Measurements from ENCODE around the gene EMILIN1.
A peak's percentile ranks its signal among the peaks of the same experiment; 100 is the strongest.

EMILIN1 gene

DNA sequence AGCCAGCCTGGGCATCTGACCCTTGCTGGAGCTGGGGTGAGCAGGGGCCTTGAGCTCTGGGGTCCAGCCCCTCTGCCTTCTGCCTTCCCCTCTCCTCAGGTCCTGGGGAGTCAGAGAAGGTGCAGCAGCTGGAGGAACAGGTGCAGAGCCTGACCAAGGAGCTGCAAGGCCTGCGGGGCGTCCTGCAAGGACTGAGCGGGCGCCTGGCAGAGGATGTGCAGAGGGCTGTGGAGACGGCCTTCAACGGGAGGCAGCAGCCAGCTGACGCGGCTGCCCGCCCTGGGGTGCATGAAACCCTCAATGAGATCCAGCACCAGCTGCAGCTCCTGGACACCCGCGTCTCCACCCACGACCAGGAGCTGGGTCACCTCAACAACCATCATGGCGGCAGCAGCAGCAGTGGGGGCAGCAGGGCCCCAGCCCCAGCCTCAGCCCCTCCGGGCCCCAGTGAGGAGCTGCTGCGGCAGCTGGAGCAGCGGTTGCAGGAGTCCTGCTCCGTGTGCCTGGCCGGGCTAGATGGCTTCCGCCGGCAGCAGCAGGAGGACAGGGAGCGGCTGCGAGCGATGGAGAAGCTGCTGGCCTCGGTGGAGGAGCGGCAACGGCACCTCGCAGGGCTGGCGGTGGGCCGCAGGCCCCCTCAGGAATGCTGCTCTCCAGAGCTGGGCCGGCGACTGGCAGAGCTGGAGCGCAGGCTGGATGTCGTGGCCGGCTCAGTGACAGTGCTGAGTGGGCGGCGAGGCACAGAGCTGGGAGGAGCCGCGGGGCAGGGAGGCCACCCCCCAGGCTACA lies 3.8 kb downstream of the EMILIN1 start:
- DNase-seq: no peak

DNA sequence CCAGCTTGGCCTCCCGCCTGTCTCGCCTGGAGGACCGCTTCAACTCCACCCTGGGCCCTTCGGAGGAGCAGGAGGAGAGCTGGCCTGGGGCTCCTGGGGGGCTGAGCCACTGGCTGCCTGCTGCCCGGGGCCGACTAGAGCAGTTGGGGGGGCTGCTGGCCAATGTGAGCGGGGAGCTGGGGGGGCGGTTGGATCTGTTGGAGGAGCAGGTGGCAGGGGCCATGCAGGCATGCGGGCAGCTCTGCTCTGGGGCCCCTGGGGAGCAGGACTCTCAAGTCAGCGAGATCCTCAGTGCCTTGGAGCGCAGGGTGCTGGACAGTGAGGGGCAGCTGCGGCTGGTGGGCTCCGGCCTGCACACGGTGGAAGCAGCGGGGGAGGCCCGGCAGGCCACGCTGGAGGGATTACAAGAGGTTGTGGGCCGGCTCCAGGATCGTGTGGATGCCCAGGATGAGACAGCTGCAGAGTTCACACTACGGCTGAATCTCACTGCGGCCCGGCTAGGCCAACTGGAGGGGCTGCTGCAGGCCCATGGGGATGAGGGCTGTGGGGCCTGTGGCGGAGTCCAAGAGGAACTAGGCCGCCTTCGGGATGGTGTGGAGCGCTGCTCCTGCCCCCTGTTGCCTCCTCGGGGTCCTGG lies 4.5 kb downstream of the EMILIN1 start:
- DNase-seq: no peak

DNA sequence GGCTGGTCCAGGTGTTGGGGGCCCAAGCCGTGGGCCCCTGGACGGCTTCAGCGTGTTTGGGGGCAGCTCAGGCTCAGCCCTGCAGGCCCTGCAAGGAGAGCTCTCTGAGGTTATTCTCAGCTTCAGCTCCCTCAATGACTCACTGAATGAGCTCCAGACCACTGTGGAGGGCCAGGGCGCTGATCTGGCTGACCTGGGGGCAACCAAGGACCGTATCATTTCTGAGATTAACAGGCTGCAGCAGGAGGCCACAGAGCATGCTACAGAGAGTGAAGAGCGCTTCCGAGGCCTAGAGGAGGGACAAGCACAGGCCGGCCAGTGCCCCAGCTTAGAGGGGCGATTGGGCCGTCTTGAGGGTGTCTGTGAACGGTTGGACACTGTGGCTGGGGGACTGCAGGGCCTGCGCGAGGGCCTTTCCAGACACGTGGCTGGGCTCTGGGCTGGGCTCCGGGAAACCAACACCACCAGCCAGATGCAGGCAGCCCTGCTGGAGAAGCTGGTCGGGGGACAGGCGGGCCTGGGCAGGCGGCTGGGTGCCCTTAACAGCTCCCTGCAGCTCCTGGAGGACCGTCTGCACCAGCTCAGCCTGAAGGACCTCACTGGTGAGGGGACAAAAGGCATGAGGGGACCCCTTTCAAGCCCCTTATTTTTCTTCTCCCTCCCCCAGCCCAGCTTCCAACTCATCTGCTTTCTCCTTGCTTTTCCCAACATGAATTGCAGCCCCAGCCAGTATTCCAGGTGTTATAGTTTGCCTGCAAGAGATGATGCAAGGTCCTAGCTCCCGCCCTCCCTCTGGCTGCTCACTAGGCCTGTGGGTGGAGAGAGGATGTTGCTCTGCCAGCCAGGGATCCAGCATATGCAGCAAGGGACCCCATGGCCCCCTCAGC lies 5.2 kb downstream of the EMILIN1 start:
- DNase-seq: no peak

DNA sequence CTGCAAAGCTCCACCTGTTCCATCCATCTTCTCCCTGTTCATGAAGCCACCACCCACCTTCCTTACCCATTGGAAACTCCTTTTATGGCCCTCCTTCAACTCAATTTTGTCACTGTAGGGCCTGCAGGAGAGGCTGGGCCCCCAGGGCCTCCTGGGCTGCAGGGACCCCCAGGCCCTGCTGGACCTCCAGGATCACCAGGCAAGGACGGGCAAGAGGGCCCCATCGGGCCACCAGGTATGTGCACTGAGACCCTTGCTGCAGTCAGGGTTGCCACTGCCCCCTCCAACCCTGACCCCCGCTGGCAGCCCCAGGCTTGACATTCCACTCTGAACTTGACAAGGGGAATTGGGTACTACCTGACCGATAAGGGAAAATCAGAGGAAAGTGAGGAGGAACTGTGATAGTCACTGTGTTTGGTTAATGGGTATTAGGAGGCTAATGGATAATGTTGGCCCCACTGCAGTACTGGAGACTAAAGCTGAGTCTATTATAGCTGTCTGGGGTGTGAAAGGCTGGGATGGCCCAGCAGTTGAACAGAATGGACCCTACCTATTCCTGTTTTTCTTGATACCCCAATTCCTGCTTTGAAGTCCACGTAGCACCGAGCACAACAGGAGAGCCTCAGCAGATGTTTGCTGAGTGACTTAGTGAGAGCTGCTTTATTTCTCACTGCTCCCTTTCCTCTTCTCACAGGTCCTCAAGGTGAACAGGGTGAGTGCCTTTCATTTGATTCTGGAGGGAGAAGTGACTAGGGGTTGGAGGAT lies 6.1 kb downstream of the EMILIN1 start:
- DNase-seq: no peak

DNA sequence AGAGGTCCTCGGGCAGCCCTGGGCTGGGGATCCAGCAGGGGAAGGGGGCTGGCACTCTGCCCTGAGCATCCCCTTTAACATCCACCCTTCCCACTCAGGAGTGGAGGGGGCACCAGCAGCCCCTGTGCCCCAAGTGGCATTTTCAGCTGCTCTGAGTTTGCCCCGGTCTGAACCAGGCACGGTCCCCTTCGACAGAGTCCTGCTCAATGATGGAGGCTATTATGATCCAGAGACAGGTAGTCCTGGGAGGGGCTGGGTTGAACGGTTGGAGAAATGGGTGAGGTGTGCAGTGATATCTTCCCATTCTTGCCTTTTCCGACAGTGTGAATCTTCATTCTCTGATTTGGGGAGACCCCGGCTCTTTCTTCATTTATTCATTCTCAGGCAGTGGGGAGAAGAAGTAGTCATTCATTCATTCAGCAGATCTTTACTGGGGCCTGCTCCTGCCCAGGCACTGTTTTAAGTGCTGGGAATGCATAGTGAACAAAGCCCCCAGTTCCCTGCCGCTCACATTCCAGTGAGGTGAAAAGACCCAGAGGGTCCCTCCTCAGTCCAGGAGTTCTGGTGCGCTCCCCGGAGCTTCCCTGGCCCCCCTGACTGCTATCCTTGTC lies 6.8 kb downstream of the EMILIN1 start:
- no peak for DNase-seq

DNA sequence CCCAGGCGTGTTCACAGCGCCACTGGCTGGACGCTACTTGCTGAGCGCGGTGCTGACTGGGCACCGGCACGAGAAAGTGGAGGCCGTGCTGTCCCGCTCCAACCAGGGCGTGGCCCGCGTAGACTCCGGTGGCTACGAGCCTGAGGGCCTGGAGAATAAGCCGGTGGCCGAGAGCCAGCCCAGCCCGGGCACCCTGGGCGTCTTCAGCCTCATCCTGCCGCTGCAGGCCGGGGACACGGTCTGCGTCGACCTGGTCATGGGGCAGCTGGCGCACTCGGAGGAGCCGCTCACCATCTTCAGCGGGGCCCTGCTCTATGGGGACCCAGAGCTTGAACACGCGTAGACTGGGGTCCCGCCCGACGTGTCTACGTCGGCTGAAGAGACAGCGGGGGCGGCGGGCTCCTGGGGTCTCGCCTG lies 7.3 kb downstream of the EMILIN1 start:
- DNase-seq: peak in 1 of 2 experiments; percentile 29

DNA sequence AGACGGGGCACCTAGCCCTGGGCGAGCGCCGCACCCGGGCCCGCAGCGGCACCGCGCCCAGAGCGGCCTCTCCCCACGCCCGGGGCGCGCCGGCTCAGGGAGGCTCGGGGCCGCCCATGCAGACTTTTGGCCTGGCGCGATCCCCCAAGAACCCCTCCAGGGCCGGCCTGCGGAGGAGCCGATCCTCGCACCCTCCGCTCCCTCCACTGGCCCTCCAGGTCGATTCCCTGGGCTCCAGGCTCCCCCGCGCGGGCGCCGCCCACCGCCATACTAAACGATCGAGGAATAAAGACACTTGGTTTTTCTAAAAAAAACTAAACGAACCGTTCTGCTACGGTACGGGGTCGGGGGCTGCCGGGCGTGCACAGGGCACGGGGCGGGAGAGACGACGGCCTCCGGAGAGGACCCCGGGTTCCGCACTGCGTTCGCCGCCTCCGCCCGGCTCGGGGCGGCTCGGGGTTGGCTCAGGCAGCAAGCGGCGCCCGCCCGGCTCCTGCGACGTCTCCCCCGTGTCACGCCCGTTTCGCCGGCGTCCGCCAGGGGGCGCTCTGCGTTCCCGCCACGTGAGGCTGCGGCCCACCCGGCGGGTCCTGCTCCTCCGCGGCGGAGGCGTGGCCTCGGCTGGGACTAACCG lies 7.8 kb downstream of the EMILIN1 start:
- DNase-seq: peak; percentile 79 to 95

DNA sequence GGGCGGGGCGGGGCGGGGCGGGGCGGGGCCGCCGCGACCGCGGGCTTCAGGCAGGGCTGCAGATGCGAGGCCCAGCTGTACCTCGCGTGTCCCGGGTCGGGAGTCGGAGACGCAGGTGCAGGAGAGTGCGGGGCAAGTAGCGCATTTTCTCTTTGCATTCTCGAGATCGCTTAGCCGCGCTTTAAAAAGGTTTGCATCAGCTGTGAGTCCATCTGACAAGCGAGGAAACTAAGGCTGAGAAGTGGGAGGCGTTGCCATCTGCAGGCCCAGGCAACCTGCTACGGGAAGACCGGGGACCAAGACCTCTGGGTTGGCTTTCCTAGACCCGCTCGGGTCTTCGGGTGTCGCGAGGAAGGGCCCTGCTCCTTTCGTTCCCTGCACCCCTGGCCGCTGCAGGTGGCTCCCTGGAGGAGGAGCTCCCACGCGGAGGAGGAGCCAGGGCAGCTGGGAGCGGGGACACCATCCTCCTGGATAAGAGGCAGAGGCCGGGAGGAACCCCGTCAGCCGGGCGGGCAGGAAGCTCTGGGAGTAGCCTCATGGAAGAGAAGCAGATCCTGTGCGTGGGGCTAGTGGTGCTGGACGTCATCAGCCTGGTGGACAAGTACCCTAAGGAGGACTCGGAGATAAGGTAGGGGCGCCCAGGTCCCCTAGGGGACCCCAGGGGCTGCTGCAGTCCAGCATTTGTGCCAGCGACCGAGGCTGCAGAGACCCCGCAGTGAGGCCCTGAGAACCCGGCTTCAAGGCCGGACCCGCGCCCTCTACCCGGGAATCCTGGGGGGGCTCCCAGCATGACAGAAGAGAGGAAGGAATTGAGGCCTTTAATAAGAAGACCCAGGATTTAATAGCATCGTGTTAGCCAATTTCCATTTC lies 8.5 kb downstream of the EMILIN1 start, which contains the start of gene KHK:
Gene KHK, plus strand, starts transcription at position 49 of the 870 bp plus-strand sequence. Its CDS starts 488 bp downstream, at position 537.
- DNase-seq: peak in 1 of 2 experiments; percentile 37

DNA sequence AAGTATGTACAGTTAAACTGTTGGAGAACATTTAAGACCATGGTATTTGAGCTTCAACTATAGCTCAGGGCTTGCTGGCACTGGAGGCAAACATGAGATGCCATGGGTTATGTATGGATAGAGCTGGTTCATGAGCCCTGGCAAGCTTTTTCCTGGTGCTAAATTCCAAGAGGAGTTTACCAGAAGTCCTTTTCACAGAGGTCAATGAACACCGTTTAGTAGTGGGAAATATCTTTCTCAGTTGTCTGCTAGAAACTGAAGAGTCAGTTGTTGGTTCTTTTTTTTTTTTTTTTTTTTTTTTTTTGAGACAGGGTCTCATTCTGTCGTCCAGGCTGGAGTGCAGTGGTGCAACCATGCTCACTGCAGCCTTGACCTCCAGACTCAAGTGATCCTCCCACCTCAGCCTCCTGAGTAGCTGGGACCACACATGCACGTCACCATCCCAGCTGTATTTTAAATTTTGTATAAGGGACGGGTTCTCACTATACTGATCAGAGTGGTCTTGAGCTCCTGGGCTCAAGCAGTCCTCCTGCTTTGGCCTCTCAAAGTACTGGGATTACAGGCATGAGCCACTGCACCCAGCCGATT lies 9.5 kb downstream of the EMILIN1 start:
- DNase-seq: no peak

DNA sequence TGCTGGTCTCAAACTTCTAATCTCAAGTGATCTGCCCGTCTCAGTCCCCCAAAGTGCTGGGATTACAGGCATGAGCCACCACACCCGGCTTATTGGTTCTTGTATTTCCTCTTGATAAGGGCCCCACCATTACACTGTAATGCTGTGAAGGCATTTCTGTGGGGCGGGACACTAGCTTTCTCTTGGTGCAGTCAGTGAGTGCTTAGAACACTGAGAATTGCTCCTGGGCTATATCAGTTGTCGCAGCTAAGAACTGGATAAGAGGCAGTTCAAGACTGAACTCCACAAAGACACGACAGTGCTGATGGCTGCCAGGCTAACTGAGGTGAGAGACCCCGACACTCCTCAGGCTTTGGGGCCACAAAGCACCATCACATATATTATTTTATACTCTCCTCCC lies 10.2 kb downstream of the EMILIN1 start:
- DNase-seq: no peak

DNA sequence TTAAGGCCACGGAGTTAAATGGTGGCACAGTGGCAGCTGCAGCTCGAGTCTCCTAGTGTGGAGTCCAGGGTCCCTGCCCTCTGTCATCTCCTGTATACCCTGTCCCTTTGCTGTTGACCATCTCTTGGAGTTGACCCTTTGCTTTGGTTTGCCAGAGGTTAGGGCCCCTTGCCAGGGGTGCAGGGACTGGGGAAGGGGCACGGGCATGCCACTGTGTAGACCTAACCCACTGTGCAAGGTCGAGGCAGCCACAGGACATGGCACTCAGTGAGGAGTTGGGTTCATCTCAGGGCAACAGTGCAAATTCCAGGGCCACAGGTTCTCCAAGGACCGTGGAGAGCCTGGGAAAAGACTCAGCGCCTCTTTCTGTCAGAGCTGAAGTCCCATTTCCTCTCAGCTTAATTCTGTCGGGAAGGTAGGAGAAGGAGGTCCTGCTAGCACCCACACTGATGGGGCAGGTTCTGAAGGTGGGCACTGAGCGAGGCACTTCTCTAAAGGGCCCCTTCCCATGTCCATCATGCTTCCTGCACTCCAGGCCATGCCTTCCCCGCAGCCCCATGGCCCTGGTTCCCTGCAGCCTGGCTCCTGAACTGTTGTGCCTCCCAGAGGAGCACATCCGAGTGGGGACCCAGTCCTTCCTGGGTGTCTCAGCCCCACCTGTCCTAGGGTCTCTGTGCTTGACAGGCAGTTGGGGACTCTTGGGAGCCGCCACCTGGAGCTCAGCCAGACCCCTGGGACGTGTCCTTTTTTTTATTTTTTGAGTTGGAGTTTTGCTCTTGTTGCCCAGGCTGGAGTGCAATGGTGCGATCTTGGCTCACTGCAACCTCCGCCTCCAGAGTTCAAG lies 10.9 kb downstream of the EMILIN1 start:
- no peak for DNase-seq

DNA sequence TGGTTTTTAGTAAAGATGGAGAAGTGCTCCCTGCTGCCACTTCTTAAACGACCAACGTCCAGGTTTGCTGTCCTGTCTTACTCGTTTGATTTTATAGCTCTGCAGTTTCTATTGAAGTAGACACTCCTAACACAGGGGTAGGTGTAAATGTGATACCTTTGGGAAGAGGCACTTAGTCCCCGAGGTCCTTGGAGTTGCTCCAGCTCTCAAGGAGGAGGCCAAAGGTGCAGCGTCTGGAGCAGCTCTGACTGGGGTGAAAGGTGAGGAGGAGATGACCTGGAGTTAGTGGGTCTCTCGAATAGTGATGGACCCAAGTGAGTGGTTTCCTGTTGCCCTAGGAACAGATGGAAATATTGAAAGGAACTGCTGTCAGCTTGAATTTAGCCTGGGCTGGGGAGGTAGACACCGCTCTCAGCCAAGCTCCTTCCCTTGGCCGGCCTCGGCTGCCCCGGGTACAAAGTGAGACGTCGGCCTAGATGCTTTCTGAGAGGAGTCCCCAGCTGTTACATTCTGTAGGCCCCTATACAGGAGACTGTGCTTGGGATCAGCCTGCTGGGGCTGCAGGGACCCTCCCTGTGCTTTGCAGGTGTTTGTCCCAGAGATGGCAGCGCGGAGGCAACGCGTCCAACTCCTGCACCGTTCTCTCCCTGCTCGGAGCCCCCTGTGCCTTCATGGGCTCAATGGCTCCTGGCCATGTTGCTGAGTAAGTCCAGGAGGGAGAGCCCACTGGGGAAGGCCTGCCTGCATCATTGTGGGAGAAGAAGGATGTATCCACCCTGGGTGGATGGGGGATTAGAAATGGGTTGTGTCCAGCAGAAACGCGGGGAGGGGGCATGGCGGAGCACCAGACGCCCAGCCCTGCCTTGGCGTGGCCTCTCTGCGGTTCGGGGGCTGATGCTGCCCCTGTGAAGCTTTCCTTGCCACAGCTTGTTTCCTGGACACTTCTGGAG lies 13.6 kb downstream of the EMILIN1 start:
- no peak for DNase-seq

DNA sequence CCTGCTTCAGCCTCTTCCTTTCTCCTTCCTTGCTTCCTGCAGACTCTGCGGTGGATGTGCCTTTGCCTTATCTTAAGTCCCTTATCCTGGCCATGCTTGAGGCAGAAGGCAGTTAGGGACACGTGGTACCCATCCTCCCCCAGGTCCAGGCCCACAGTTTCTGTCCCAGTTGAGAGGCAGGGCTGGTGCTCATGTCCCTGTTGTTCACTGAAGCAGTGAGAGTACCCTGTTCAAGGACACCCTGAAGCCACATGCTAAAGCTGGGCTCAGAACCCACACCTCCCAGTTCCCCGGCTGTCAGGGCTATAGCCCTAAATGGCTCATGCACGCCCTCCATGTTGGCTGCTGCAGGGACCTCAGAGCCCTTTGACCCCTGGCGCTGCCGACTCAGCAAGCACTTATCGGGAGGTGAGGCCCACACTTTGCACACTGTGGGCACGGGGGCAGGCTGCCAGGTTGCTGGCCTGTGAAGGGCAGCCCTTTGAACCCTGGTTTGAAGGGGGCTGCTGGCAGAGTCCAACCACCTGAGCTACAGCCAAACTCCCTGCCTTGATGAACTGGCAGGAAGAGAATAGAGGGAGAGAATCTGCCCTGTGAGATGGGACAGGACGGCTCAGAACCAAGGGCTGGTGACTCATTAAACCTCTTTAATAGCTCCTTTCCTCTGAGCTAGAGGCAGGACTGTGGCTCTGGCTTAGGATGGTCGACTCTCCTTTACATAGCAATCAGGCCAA lies 14.4 kb downstream of the EMILIN1 start:
- no peak for DNase-seq

DNA sequence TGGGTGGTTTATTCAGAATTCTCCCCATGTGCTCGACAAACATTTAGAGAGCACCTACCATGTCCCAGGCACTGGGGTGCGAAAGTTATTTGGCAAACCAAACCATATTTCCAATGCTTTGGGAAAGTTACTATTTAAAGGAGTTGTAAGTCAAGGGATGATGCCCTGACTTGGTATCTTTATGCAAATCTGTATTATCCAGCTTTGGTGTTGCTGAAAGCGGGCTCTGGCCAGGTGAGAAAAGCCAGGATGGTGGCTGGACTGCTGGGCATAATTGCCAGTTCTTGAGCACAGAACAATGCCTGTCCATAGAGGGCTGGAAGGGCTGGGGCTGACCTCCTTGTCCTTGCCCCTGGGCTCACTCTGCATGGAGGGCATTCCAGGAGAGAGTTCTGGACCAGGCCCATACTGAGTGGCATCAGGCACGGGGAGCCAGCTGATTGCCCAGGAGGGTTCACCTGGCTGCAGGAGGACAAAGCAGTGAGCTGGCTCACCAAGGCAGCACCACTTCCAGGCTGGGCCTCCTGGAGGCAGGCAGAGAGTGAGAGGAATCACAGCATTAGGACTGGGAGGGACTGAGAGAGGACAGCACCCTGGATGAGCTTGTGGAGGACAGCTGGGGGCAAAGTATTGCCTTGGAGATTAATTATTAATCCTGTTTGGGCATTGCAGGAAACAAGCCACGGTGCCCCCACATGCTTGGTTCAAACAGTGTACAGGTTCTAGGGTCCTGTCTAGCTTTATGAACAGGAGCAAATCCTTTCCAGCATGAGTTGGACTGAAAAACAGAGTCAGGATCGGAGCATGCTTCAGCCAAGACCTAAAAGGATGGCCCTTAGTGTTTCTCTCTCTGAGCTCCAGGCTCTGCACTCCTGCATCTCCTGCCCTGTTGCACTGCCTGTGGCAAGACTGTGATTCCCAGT lies 15.3 kb downstream of the EMILIN1 start:
- DNase-seq: no peak

DNA sequence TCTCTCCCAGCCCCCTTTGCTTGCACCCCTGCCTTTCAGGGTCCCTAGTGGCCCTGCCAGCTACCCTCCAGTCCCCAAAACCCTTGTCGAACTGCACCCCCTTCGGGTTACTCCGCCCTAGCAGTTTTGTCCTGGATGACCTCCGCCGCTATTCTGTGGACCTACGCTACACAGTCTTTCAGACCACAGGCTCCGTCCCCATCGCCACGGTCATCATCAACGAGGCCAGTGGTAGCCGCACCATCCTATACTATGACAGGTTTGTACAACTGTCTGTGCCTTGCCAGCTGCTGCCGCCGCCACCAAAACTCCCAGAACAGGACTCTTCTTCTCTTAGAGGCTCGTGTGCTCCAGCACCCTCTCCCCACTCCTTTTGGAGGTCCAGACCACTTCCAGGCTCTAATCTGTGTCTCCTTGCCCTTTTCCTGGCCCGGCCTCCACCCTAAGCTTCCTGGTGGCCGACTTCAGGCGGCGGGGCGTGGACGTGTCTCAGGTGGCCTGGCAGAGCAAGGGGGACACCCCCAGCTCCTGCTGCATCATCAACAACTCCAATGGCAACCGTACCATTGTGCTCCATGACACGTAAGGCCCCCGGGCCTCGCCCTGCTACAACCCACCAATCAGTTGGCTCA lies 16.1 kb downstream of the EMILIN1 start:
- no peak for DNase-seq

DNA sequence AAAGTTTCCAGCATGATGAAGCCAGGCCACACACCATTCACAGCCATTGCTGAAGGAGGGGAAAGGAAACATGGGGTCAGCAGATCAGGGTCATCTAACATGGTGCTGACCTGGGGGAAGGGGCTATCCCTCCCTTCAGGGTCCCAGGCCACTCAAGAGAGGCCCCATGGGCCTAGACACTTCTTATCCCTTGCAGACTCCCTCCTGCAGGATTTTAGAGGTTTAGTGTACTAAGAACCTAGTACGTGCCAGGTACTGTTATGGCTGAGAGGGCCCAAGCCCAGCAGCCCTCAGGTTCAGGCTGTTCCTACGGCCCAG lies 17.0 kb downstream of the EMILIN1 start:
- no peak for DNase-seq
